H1 (cell line): ENCODE results near the gene AGAP1. TPM values are rescaled to one million over a fixed set of nuclear protein-coding genes. Genes with fewer than 3 reads are reported as not detected.

Experiments used
- CTCF ChIA-PET: fragments of 300-600 bp; sonication (Branson Sonifier 250); formaldehyde crosslinking; loops from one replicate; lab custom pipeline; 2021; ENCODE audit not compliant: partially characterized antibody; lab: Charles Lee
- POLR2A ChIA-PET: fragments of 300-600 bp; sonication (Branson Sonifier 250); formaldehyde crosslinking; loops from one replicate; lab custom pipeline; 2021; ENCODE audit warnings: inconsistent platforms; ENCODE audit not compliant: partially characterized antibody; lab: Charles Lee
- DNase-seq, 2 experiments: peaks; one replicate each; pipeline versions ENCODE4 v3.0.0 to v3.0.0-alpha.2; 2010 to 2022; ENCODE audit warnings: low spot score in 2 of 2, low read depth in 1 of 2, mixed read lengths in 1 of 2
- FAIRE-seq: peaks from 2 replicates; lab custom pipeline; 2011; peaks lifted over from hg19 to GRCh38; lab: Jason Lieb, UNC
- H2AFZ ChIP-seq: 2 replicates; pipeline ENCODE4 v1.8.1; 2012; ENCODE audit warnings: low read length, inconsistent platforms
- H2AK5ac ChIP-seq: 2 replicates; pipeline ENCODE4 v1.6.1; 2013; ENCODE audit warnings: low read depth, low read length
- H2BK120ac ChIP-seq: replicated peaks from 2 replicates; pipeline ENCODE3; 2013; ENCODE audit warnings: low read depth, low read length, inconsistent platforms
- H2BK12ac ChIP-seq: 2 replicates; pipeline ENCODE4 v1.6.1; 2013; ENCODE audit warnings: low read depth, low read length
- H2BK15ac ChIP-seq: 2 replicates; pipeline ENCODE4 v1.6.1; 2013; ENCODE audit warnings: low read length
- H2BK20ac ChIP-seq: 2 replicates; pipeline ENCODE4 v1.6.1; 2013; ENCODE audit warnings: low read length
- H2BK5ac ChIP-seq: 2 replicates; pipeline ENCODE4 v1.6.1; 2013; ENCODE audit warnings: low read depth, low read length
- H3K14ac ChIP-seq: 2 replicates; pipeline ENCODE4 v1.6.1; 2013; ENCODE audit warnings: inconsistent platforms; ENCODE audit not compliant: insufficient read length
- H3K18ac ChIP-seq: 2 replicates; pipeline ENCODE4 v1.6.1; 2013; ENCODE audit warnings: low read length; ENCODE audit errors: extremely low read depth
- H3K23ac ChIP-seq: 2 replicates; pipeline ENCODE4 v1.6.1; 2013; ENCODE audit warnings: inconsistent platforms; ENCODE audit not compliant: insufficient read length
- H3K23me2 ChIP-seq: 2 replicates; pipeline ENCODE4 v1.6.1; 2013; ENCODE audit warnings: low read depth, low read length
- H3K27ac ChIP-seq: 2 replicates; pipeline ENCODE4 v1.6.1; 2011; ENCODE audit warnings: low read depth, low read length, inconsistent platforms
- H3K27me3 ChIP-seq, 4 experiments: replicated peaks in 1 of 4; 1 replicate in 1 of 4; 2 replicates in 3 of 4; pipeline versions ENCODE4 v1.6.1 to v1.8.1; 2011 to 2013; ENCODE audit warnings: low read length in 3 of 4, mild to moderate bottlenecking in 3 of 4, inconsistent platforms in 2 of 4, mixed read lengths in 2 of 4, moderate library complexity in 1 of 4; ENCODE audit not compliant: control insufficient read depth in 3 of 4, insufficient read depth in 3 of 4; ENCODE audit errors: extremely low read depth in 1 of 4
- H3K36me3 ChIP-seq, 4 experiments: 2 replicates each; pipeline versions ENCODE4 v1.6.1 to v1.8.1; 2011 to 2013; ENCODE audit warnings: mild to moderate bottlenecking in 4 of 4, low read length in 3 of 4, moderate library complexity in 2 of 4, control low read depth in 1 of 4, inconsistent platforms in 1 of 4; ENCODE audit not compliant: insufficient read depth in 4 of 4, control insufficient read depth in 2 of 4
- H3K4ac ChIP-seq: replicated peaks from 2 replicates; pipeline ENCODE3; 2013; ENCODE audit warnings: low read length, low read depth, mixed read lengths, inconsistent platforms; ENCODE audit not compliant: insufficient read length
- H3K4me1 ChIP-seq, 4 experiments: replicated peaks in 1 of 4; 1 replicate in 1 of 4; 2 replicates in 3 of 4; pipeline versions ENCODE4 v1.6.1 to v1.8.1; 2011 to 2013; ENCODE audit warnings: low read length in 3 of 4, inconsistent platforms in 2 of 4, mixed read lengths in 1 of 4; ENCODE audit not compliant: insufficient read depth in 4 of 4, control insufficient read depth in 3 of 4
- H3K4me2 ChIP-seq, 2 experiments: 2 replicates each; pipeline versions ENCODE4 v1.6.1 to v1.8.1; 2011 to 2013; ENCODE audit warnings: low read depth in 2 of 2, low read length in 2 of 2, control low read depth in 1 of 2, inconsistent platforms in 1 of 2, mild to moderate bottlenecking in 1 of 2; ENCODE audit not compliant: insufficient read depth in 1 of 2
- H3K4me3 ChIP-seq, 4 experiments: fragments of 200-600, 300-600 bp in 1 of 4; sonication (generic), shearing (Covaris generic), sonication (Bioruptor Twin) in 1 of 4; 2 replicates each; pipeline versions ENCODE4 v1.5.1 to v1.8.1; 2011 to 2016; ENCODE audit warnings: low read length in 4 of 4, low read depth in 3 of 4, control low read depth in 2 of 4, inconsistent platforms in 2 of 4, mild to moderate bottlenecking in 2 of 4, mixed read lengths in 1 of 4, moderate library complexity in 1 of 4; ENCODE audit not compliant: insufficient read depth in 2 of 4; ENCODE audit errors: extremely low read depth in 1 of 4
- H3K56ac ChIP-seq: replicated peaks from 2 replicates; pipeline ENCODE3; 2013; ENCODE audit warnings: low read depth, mild to moderate bottlenecking, mixed read lengths, low read length, inconsistent platforms; ENCODE audit not compliant: insufficient read length
- H3K79me1 ChIP-seq: 2 replicates; pipeline ENCODE4 v1.6.1; 2013; ENCODE audit warnings: low read depth, low read length, control low read depth
- H3K79me2 ChIP-seq, 2 experiments: 2 replicates each; pipeline versions ENCODE4 v1.6.1 to v1.8.1; 2012 to 2013; ENCODE audit warnings: low read length in 2 of 2, mild to moderate bottlenecking in 2 of 2, inconsistent platforms in 1 of 2; ENCODE audit not compliant: insufficient read depth in 2 of 2, control insufficient read depth in 1 of 2
- H3K9ac ChIP-seq, 4 experiments: replicated peaks in 1 of 4; 1 replicate in 1 of 4; 2 replicates in 3 of 4; pipeline versions ENCODE4 v1.6.1 to v1.8.1; 2011 to 2013; ENCODE audit warnings: low read depth in 3 of 4, low read length in 3 of 4, control low read depth in 2 of 4, mild to moderate bottlenecking in 2 of 4, moderate library complexity in 2 of 4, inconsistent platforms in 1 of 4; ENCODE audit errors: extremely low read depth in 1 of 4
- H3K9me3 ChIP-seq, 2 experiments: 2 replicates each; pipeline versions ENCODE4 v1.6.1 to v1.8.1; 2012 to 2013; ENCODE audit warnings: mild to moderate bottlenecking in 2 of 2, moderate library complexity in 2 of 2, control low read depth in 1 of 2, inconsistent platforms in 1 of 2, low read depth in 1 of 2, low read length in 1 of 2, mixed read lengths in 1 of 2; ENCODE audit not compliant: insufficient read depth in 2 of 2
- H4K20me1 ChIP-seq, 2 experiments: replicated peaks in 1 of 2; 2 replicates each; pipeline versions ENCODE3 to v1.8.1; 2011 to 2013; ENCODE audit warnings: inconsistent platforms in 2 of 2, low read length in 2 of 2, mild to moderate bottlenecking in 1 of 2; ENCODE audit not compliant: insufficient read depth in 2 of 2, control insufficient read depth in 1 of 2
- H4K5ac ChIP-seq: 2 replicates; pipeline ENCODE4 v1.6.1; 2013; ENCODE audit warnings: low read length, low read depth, mixed read lengths, inconsistent platforms; ENCODE audit not compliant: insufficient read length
- H4K8ac ChIP-seq: 2 replicates; pipeline ENCODE4 v1.8.0; 2013; ENCODE audit warnings: mild to moderate bottlenecking, moderate library complexity, low read length, inconsistent platforms; ENCODE audit not compliant: insufficient read depth; ENCODE audit errors: extremely low read depth
- H4K91ac ChIP-seq: replicated peaks from 2 replicates; pipeline ENCODE3; 2013; ENCODE audit warnings: low read length, mixed read lengths, inconsistent platforms; ENCODE audit not compliant: insufficient read length
- SAP30 ChIP-seq: fragments of 300-600 bp; sonication (generic); IDR thresholded peaks from 2 replicates; pipeline ENCODE4 v1.7.1; 2012; ENCODE audit warnings: low read length, moderate library complexity, mild to moderate bottlenecking, inconsistent platforms; ENCODE audit not compliant: insufficient read depth, insufficient replicate concordance
- SIN3A ChIP-seq, 2 experiments: IDR thresholded peaks in 1 of 2; conservative IDR thresholded peaks in 1 of 2; 2 replicates each; pipeline ENCODE4 v1.6.1; 2011 to 2012; ENCODE audit warnings: low read length in 2 of 2, improper control_type of control experiment in 1 of 2, low read depth in 1 of 2, mild to moderate bottlenecking in 1 of 2
- SIRT6 ChIP-seq: IDR thresholded peaks from one replicate; pipeline ENCODE4 v1.7.1; 2012; ENCODE audit warnings: low read length, inconsistent platforms
- WGBS, 2 experiments: shearing (Covaris generic) in 1 of 2; methylation state at CpG; one replicate each; pipeline versions ENCODE4 v1.1.6 to v1.1.7; 2013 to 2015; ENCODE audit warnings: low lambda C conversion rate in 2 of 2, mixed read lengths in 2 of 2, inconsistent platforms in 1 of 2, low coverage in 1 of 2, missing lambda C conversion rate in 1 of 2; ENCODE audit not compliant: insufficient replicate concordance in 2 of 2, insufficient coverage in 1 of 2, insufficient read length in 1 of 2; ENCODE audit errors: extremely low coverage in 1 of 2, missing lambda C conversion rate in 1 of 2; 5-methylcytosine and 5-hydroxymethylcytosine counted together
- polyA plus RNA-seq, 7 experiments: library from polyadenylated mRNA; depleted of rRNA in 3 of 7; stranded (reverse) in 5 of 7; unstranded in 2 of 7; fragments of >200 nt in 5 of 7; fragments of 200-250 nt in 2 of 7; gene quantifications; 1 replicate in 5 of 7; 2 replicates in 1 of 7; 4 replicates in 1 of 7; pipeline versions ENCODE4 v1.2.1 to v1.2.3, GENCODE V29; 2011 to 2013; ENCODE audit warnings: missing spikeins in 2 of 7, mixed read lengths in 2 of 7
- total RNA-seq: library from RNA; stranded (reverse); fragmentation: NEBNext Ultra II Directional; extraction: Animal tissue kit (Norgen Biotek cat#: 25700); gene quantifications from 2 replicates; pipeline ENCODE4 v1.2.1, GENCODE V29; 2021
- TF ChIP-seq, protein P1 (sequence below): IDR thresholded peaks from 2 replicates; pipeline ENCODE4 v1.6.1; 2012; ENCODE audit warnings: inconsistent platforms

Gene AGAP1
- total and polyA plus RNA-seq, 2 of the 8 experiments (the other 6 are each of a cell fraction or from before 2014, with no cell fraction given) = 18.1 to 39.4 TPM

DNA sequence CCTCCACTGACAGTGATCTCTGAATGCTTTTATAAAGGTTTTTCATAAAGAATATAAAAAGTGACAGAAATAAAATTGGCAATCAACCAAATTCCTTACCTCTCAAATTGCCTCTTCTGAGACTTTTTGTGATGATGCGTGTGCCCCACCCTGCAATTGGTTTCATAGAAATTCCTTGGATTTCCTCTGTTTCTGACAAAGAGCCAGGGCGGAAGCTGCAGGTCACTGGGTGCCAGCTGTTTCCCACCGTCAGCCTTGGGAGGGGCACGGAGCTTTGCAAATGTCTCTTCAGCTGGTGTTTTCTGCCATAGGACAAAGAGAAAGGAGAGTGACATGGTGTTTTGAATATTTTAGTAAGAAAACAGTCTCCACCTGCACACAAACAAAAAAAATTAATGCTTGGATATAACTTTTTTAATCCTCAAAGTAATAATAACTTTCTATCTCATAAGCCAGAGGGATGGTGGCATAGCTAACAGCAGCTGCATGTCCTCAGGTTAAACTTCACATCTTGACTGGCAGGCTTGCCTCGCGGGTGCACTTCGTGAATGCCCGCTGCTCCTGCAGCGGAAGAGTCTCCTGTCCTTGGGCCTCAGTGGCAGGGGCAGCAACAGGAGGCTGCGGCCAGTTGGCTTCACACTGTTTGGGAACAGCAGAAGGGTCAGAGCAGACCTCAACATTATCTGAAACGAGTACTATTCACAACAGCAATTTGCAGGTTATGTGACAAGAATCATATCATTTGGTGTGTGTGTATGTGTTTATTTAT lies 24.7 kb downstream of the AGAP1 start:
- H3K4me2 ChIP-seq = no peak overlapping the region
- no peak overlapping the region; the same call in 1 of the 2 replicates for H2BK12ac ChIP-seq
- H2BK20ac ChIP-seq = no peak overlapping the region
- H3K9me3 ChIP-seq = peaks cover 0 to 4% of the 10 kb centered on the region in 2 experiments; a peak in 1 of 4 replicates
- H3K4me3 ChIP-seq = no peak overlapping the region
- H3K23ac ChIP-seq = no peak overlapping the region
- no peak overlapping the region for H3K4ac ChIP-seq
- no peak overlapping the region for H2AFZ ChIP-seq
- H3K14ac ChIP-seq = no peak overlapping the region
- FAIRE-seq = no peak
- TF ChIP-seq SIRT6 (no peak), SIN3A (conservative IDR thresholded peaks at IDR 0.05 in 1 of 2, IDR thresholded peaks at IDR 0.05 in 1 of 2; ENCODE audit: low read depth in 1 of 2, low read length in 2 of 2) (no peak), SAP30 (no peak)
- TF ChIP-seq, protein P1, sequence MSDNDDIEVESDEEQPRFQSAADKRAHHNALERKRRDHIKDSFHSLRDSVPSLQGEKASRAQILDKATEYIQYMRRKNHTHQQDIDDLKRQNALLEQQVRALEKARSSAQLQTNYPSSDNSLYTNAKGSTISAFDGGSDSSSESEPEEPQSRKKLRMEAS = no peak
- no peak overlapping the region for H3K27ac ChIP-seq
- WGBS, 2 experiments = 83% methylated on average over 11 of the region's 11 CpGs; no CpG with 5 or more reads in 1 of the 2 experiments
- POLR2A ChIA-PET = no interaction called here
- no peak overlapping the region for H3K56ac ChIP-seq
- peaks cover 3 to 16% of the 10 kb centered on the region in 2 experiments for H4K20me1 ChIP-seq
- H3K79me2 ChIP-seq = peaks cover 18 to 99% of the 10 kb centered on the region in 2 experiments
- H4K91ac ChIP-seq = no peak overlapping the region
- H3K18ac ChIP-seq = no peak overlapping the region
- H4K8ac ChIP-seq = no peak overlapping the region
- peaks cover 0 to 12% (median 6%) of the 10 kb centered on the region in 4 experiments; a peak in 6 of 7 replicates for H3K4me1 ChIP-seq
- no peak overlapping the region for H2BK120ac ChIP-seq
- H3K27me3 ChIP-seq = no peaks in the 10 kb centered on the region
- H3K79me1 ChIP-seq = peaks cover 23% of the 10 kb centered on the region
- H3K23me2 ChIP-seq = no peaks in the 10 kb centered on the region
- H3K36me3 ChIP-seq = 0 out of 8 replicates have a peak, but pooled peaks cover 0 to 3% (median 0%) of the 10 kb centered on the region in 4 experiments
- no peak overlapping the region for H4K5ac ChIP-seq
- no peak for DNase-seq
- CTCF ChIA-PET = interaction anchor here (1.0 to 10.1 kb wide), 4 partner anchors 16 to 228 kb away, joined by 3 to 83 read pairs (median 4); no protein-coding TSS in a partner anchor
- H2AK5ac ChIP-seq = no peak overlapping the region
- no peak overlapping the region for H3K9ac ChIP-seq
- no peak overlapping the region for H2BK15ac ChIP-seq
- no peak overlapping the region for H2BK5ac ChIP-seq
